Measurements from ENCODE around the gene TMEM44.
A peak's percentile ranks its signal among the peaks of the same experiment; 100 is the strongest.

The TMEM44 gene

DNA sequence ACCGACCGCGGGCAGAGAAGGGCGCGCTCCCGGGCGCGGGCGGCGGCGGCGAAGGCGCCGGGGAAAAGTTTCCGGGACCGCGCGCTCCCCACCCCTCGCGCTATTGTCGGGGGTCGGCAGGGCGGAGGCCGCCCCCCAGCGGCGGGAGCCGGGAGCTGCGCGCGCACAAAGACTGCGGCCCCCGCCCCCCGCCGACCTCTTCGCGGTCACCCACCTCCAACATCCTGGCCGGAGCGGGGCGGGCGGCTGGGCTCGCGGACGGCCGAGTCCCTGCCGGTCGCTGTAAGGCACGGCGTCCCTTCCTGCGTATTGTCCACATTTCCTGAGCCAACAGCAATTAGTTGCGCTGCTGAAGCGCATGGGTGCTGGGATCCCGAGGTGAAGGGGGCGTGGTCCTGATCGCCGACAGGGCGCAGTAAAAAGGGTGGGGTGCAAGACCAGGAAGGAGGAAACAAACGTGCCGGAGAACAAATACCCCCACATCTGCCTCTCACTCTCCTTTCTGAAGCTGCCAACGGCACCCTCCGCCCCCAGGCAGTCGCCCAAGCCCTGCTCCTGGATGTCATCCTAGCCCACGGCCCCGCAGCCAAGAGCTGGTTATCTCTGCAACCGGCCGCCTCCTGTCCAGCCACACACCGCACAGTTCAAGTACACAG lies at the start of gene TMEM44:
Gene TMEM44 (minus strand): TSS at position 71 of the 656 bp plus-strand sequence. CDS start 204 bp downstream, outside the sequence.
- peak; percentile 68 for DNase-seq

GRCh38 chr3:194682694-194683310 lies 49.6 kb upstream of the TMEM44 start:
- peak; percentile 90 for DNase-seq

DNA sequence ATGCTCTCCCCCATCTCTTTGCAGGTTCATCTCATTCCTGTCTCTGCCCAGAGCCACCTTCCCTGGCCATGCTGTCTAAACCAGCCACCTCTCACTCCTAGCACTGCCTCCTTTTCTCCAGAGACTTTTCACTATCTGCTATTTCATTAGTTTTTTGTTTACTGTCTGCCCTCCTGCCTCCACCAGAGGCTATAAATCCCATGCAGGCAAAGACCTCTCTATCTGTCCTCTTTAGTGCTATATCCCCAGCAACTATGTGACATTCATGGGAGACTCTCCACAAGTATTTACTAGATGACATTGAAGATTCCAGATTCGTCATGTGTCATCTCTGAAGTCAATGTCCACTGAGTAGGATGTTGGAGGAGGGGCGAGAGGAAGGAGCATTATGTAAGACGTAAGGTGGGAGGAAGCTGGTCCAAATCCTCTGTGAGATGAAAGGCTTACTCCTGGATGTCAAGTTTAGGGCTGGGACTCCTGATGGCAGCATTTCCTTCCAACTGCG lies 49.0 kb upstream of the TMEM44 start:
- no peak for DNase-seq

DNA sequence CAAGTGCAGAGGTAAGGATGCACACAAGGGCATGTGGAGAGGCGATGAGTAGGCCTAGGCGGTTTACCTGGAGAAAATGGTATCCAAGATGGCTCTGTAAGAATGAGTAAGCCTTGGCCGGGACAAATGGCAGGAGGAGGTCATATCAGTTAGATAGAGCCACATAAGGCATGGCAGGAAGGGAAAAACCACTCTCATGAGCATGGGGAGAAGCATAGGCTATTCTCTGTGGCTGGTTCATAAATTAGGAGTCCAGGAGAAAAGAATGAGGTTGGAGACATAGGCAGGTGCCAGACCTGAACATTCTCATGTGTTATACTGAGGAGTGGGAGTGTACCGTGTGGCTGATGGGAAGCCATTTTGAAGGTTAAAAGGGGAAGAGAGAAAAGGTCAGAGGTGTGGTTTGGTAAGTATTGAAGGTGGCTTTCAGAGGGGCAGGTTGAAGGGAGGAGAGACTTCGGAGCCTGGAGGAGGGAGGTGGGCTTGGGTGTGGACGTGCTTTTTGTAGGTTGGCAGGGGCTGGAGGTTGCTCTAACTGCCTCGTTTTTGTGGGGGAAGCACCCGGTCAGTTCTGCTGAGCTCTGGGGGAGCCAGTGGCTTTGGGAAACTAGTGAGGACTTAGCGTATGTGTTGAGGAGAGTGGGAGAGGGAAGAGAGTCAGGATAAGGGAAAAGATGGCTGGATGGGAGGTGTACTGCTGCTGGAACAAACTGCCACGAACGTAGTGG lies 47.8 kb upstream of the TMEM44 start:
- DNase-seq, result no peak

DNA sequence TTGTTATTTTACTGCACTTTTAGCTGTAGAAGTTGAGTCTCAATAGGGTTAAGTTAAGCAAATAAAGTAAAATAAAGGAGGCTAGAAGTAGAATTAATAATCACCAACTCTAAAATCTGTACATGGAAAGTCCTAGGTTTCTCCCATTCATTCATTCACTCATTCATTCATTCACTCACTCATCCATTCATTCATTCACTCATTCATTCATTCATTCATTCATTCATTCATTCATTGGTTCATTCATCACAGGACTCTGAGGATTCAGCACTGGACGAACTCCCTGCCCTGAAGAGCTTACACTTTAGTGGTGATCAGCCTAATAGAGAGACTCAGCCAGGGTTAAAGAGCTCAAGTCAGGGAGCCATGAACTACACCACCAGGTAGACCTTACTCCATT lies 43.3 kb upstream of the TMEM44 start:
- DNase-seq, result no peak

- no peak for DNase-seq
Observed at GRCh38 chr3:194675680-194676079, 42.5 kb upstream of the TMEM44 start.

GRCh38 chr3:194675081-194675640 lies 41.9 kb upstream of the TMEM44 start:
- DNase-seq, result no peak

DNA sequence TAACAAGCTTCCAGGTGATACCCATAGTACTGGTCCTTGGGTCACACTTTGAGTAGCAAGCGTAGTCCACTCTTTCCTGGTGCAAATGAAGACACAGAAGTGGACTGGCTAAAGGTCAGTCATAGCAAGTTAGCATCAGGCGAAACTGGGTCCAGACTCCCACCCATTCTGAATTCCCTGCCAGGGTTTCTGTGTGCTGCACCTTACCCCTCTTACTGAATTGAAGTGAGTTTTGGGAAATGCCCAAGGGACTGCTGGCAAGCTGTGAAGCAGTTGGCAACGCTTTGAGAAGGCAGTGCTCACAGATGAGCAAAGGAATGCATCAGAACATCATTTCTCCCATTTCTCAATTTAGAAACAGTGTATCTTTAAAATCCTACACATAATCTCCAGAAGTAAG lies 40.5 kb upstream of the TMEM44 start:
- no peak for DNase-seq

DNA sequence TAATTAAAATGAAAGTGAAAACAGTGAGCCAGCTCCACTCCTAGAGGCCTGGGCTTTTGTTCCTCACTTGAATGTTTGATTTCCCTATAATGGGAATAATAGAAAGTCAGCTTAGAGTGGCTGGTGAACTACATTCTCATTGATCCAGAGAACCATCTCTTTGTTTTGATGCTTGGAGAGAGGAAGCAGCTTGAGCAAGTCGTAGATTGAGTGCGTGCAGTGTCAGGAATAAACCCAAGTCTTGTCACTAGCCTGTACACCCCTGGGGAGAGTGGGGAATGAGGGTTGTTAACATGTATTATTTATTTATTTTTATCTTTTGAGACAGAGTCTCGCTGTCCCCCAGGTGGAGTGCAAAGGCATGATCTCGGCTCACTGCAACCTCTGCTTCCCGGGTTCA lies 39.7 kb upstream of the TMEM44 start:
- DNase-seq, result no peak

- DNase-seq, result peak; percentile 98
Observed at GRCh38 chr3:194671900-194672808, 38.9 kb upstream of the TMEM44 start, which contains the start of gene LSG1. TSS of gene LSG1 (minus strand) at chr3:194672191. CDS start at chr3:194672162, 29 bp downstream.

- peak; percentile 59 for DNase-seq
Observed at GRCh38 chr3:194671511-194671899, 38.3 kb upstream of the TMEM44 start.

- DNase-seq, result no peak
Observed at GRCh38 chr3:194667363-194667762, 34.1 kb upstream of the TMEM44 start.

- DNase-seq, result no peak
Observed at GRCh38 chr3:194664857-194665256, 31.6 kb upstream of the TMEM44 start.

- DNase-seq, result no peak
Observed at GRCh38 chr3:194661946-194662345, 28.7 kb upstream of the TMEM44 start.

DNA sequence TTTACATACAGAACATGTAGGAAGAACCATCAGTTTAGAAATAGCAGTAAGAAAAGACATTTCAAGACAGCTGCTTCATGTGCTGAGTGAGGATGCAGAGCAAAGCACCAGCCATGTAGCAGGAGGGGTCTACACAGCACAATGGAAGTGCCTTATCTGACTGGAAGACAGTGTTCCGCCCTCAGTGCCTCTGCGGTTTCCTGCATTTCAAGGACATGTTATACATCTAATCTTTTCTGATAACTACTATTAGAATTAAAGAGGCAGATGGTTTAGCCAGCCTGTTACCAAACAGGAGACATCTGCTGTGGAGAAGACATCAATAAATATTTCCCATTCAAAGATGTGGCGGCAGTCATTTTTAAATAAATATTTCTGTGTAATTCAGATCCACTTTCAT lies 28.2 kb upstream of the TMEM44 start:
- peak; percentile 94 for DNase-seq

GRCh38 chr3:194659778-194660177 lies 26.6 kb upstream of the TMEM44 start:
- no peak for DNase-seq

DNA sequence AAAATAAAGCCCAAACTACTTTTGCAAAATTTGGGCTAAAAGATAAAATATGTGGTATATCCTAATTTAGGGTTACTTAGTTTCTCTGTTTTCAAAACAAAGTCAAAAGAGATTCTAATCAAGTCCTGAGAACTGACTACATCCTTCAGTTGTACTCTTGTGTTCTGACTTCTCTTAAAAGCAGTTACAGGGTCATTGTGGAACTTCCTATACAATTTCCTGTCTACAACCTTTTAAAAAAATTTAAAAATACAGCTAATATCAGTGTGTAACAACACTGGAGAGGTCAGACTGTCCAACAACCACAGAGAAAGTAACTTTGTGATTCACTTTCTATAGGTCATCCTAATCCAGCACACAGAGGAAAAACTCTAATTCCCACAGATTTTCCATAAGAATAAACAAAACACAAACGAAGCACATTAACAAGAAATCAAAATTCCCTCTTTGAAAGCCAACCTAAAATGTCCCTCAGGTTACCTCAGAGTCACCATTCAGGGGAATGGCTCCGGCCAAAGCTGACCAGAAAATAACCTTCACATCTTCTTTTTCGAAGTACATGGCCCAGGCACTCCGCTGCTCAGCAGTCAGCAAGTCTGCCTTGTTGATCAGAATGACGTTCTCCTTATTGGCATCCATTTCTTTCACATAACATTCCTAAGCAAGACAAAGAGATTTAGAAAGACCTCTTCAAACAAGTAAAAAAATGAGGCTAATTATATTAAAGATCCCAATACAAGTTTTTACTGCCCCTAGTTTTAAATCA lies 25.4 kb upstream of the TMEM44 start:
- DNase-seq, result no peak

DNA sequence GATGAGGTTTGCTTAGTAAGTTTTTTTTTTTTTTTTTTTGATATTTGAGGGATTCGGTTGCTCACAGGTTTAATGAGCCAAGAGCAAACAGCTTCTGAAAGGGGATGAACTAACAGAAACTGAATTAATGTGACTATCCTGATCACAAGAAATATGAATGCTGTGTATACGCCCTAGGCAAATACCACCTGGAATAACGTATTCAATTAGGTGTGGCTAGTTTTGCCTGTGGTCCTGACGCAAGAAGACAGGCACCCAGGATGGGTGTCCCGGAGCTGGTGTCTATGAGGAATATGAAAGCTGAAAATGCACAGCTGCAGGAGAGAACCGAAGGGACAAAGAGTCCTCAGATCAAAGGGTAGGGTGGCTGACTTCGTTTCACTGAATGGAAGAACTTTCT lies 24.2 kb upstream of the TMEM44 start:
- DNase-seq, result no peak

DNA sequence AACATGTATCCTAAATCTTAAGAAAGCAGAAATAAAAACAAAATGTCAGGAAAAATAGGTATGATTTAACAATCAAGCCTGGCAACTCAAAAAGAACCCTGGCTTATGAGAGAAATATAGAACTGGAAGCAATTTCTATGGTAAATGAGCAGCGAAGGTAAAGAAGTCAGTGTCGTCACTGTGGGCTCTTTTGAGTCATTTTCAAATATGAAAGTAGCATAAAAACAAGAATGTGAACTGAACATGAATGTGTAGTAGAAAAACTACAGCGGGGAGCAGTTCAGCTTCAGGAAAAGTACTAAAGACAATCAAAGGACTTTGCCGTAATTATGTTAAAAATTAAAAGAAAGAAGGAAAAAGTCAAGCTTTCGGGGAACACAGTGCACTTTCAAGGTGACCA lies 21.2 kb upstream of the TMEM44 start:
- DNase-seq, result no peak

GRCh38 chr3:194647747-194648146 lies 14.5 kb upstream of the TMEM44 start:
- no peak for DNase-seq

DNA sequence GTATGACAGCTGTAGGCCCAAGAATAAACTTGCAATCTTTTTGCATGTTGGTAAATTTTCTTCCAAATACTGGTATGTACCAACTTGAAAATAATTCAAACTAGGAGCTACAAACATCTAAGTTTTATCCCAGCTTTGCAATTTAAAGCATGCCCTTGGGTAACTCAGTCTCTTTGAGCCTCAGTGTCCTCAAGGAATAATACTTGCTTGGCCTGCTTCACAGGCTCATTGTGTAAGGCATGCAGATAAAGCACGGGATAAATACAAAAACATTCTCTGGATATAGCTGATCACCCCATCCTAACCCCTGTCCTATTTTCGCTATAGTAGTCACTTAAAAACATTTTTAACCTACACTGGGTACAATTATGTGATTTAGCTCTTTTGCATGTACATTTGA lies 9.6 kb upstream of the TMEM44 start:
- DNase-seq, result no peak

- peak; percentile 18 for DNase-seq
Observed at GRCh38 chr3:194640829-194641228, 7.6 kb upstream of the TMEM44 start.
